Endothelial cell of hepatic sinusoid (primary cell): ENCODE measurements around the gene PTPRF.
"Not testable (repeated sequence)": the region's sequence is repeated elsewhere in the genome, so short reads cannot be mapped to it uniquely, and the experiment has no call there.

Source experiments
- in situ Hi-C: cut with HindIII; loops from 2 replicates; pipeline ENCODE4 v1.10.0; 2017; ENCODE audit warnings: low sequenced_read_pairs

PTPRF gene

GRCh38 chr1:43530483-43531106 lies at the start of gene PTPRF:
TSS of gene PTPRF (plus strand) at chr1:43530883. CDS start at chr1:43545076, 14,193 bp downstream.
- in situ Hi-C loops = loop anchor here (10.0 kb wide), 1 partner anchor 134 kb away; no protein-coding TSS in a partner anchor

GRCh38 chr1:43481491-43481890 lies 49.2 kb upstream of the PTPRF start:
- in situ Hi-C loops = no loop called here

GRCh38 chr1:43482215-43482614 lies 48.5 kb upstream of the PTPRF start:
- in situ Hi-C loops = no loop called here

- in situ Hi-C loops = no loop called here
These were observed 46.3 kb upstream of the PTPRF start for GRCh38 chr1:43484367-43484766.

- in situ Hi-C loops = no loop called here
These were observed 42.5 kb upstream of the PTPRF start for GRCh38 chr1:43488165-43488564.

- in situ Hi-C loops = no loop called here
These were observed 39.6 kb upstream of the PTPRF start for GRCh38 chr1:43491061-43491460.

- in situ Hi-C loops = no loop called here
These were observed 37.9 kb upstream of the PTPRF start for GRCh38 chr1:43492826-43493225.

- in situ Hi-C loops = no loop called here
These were observed 36.8 kb upstream of the PTPRF start for GRCh38 chr1:43493661-43494450.

- in situ Hi-C loops = no loop called here
These were observed 35.5 kb upstream of the PTPRF start for GRCh38 chr1:43495204-43495603.

GRCh38 chr1:43499898-43500297 lies 30.8 kb upstream of the PTPRF start:
- in situ Hi-C loops = no loop called here

GRCh38 chr1:43501806-43502205 lies 28.9 kb upstream of the PTPRF start:
- in situ Hi-C loops = not testable (repeated sequence)

GRCh38 chr1:43503534-43503933 lies 27.1 kb upstream of the PTPRF start:
- in situ Hi-C loops = no loop called here

- in situ Hi-C loops = no loop called here
These were observed 25.5 kb upstream of the PTPRF start for GRCh38 chr1:43505077-43505780.

GRCh38 chr1:43506233-43506632 lies 24.4 kb upstream of the PTPRF start:
- in situ Hi-C loops = no loop called here

- in situ Hi-C loops = no loop called here
These were observed 23.1 kb upstream of the PTPRF start for GRCh38 chr1:43507296-43508295.

- in situ Hi-C loops = no loop called here
These were observed 21.5 kb upstream of the PTPRF start for GRCh38 chr1:43509007-43509739.

GRCh38 chr1:43509740-43510375 lies 20.8 kb upstream of the PTPRF start:
- in situ Hi-C loops = no loop called here

- in situ Hi-C loops = no loop called here
These were observed 20.1 kb upstream of the PTPRF start for GRCh38 chr1:43510621-43511020.

GRCh38 chr1:43511394-43511793 lies 19.3 kb upstream of the PTPRF start:
- in situ Hi-C loops = no loop called here
